Dedifferentiated amniotic fluid mesenchymal stem cell (primary cell): ENCODE results near the gene FOCAD.

ENCODE experiments used
- DNase-seq: peaks from one replicate; pipeline ENCODE4 v3.0.0-alpha.2; 2016; ENCODE audit errors: extremely low spot score

Gene FOCAD

GRCh38 chr9:20729523-20729922 lies 45.5 kb downstream of the FOCAD start:
- no peak for DNase-seq

GRCh38 chr9:20732118-20732517 lies 48.1 kb downstream of the FOCAD start:
- DNase-seq, result no peak

GRCh38 chr9:20734275-20734674 lies 50.2 kb downstream of the FOCAD start:
- no peak for DNase-seq

GRCh38 chr9:20740304-20740703 lies 56.2 kb downstream of the FOCAD start:
- no peak for DNase-seq

GRCh38 chr9:20740929-20741582 lies 57.0 kb downstream of the FOCAD start:
- no peak for DNase-seq

- DNase-seq, result no peak
These were observed 58.8 kb downstream of the FOCAD start for GRCh38 chr9:20742833-20743232.

GRCh38 chr9:20744036-20744630 lies 60.1 kb downstream of the FOCAD start:
- DNase-seq, result no peak

- DNase-seq, result no peak
These were observed 62.9 kb downstream of the FOCAD start for GRCh38 chr9:20746967-20747366.

- DNase-seq, result no peak
These were observed 65.6 kb downstream of the FOCAD start for GRCh38 chr9:20749496-20750198.

- no peak for DNase-seq
These were observed 69.7 kb downstream of the FOCAD start for GRCh38 chr9:20753761-20754160.

GRCh38 chr9:20754556-20754955 lies 70.5 kb downstream of the FOCAD start:
- no peak for DNase-seq

- no peak for DNase-seq
These were observed 76.3 kb downstream of the FOCAD start for GRCh38 chr9:20760246-20760891.

GRCh38 chr9:20770947-20771346 lies 86.9 kb downstream of the FOCAD start:
- no peak for DNase-seq

- DNase-seq, result no peak
These were observed 87.7 kb downstream of the FOCAD start for GRCh38 chr9:20771729-20772128.

GRCh38 chr9:20775683-20776082 lies 91.6 kb downstream of the FOCAD start:
- no peak for DNase-seq

- no peak for DNase-seq
These were observed 97.0 kb downstream of the FOCAD start for GRCh38 chr9:20781092-20781491.

- no peak for DNase-seq
These were observed 98.2 kb downstream of the FOCAD start for GRCh38 chr9:20782289-20782688.

GRCh38 chr9:20783057-20784038 lies 99.3 kb downstream of the FOCAD start:
- DNase-seq, result no peak

- DNase-seq, result no peak
These were observed 100.1 kb downstream of the FOCAD start for GRCh38 chr9:20784196-20784595.

- no peak for DNase-seq
These were observed 102.7 kb downstream of the FOCAD start for GRCh38 chr9:20786807-20787206.
